ENCODE data around the gene SNIP1. TPM values are rescaled to one million over a fixed set of nuclear protein-coding genes. Genes with fewer than 3 reads are reported as not detected.
"Not testable (repeated sequence)": the region's sequence is repeated elsewhere in the genome, so short reads cannot be mapped to it uniquely, and the experiment has no call there.

The SNIP1 gene
- total RNA-seq, 3 donors from 2014 or later = 16.8 to 22.5 (median 21.3) TPM

DNA sequence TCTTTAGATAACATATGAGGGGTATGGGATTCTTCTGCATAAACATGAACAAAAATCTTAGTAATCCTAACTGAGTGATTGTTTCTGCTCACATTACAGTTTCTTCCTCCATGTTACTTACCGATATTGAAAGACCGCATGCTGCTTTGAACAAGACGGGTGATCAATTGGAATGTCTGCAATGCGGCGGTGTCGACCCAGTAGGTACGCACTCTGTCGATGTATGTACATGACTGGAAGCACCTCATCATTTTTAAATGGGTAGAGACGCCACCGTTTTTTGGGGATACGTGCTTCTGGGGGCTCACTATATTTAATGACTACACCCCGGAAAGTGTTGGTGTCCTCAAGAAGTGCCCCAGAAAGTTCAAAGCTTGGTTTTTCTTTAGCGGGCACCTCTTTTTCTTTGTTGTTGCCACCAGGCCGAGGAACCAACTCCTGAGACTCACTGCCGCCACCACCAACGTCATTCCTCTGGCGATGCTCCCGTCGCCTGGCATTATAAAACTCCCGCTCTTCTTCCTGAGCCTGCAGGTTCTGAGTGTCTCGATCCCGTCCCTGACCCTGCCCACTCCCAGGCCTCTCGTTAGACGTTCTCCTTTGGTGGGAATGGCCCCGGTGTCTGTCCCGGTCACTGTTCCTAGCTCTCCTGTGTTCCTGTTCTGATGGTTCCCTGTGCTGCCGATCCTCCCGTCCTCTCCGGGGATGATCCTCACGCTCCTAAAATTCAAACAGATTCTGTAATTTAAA is 13.9 kb downstream of the SNIP1 start:
- DNase-seq (no peak), ATAC-seq (no peak)
- no peaks in the 10 kb centered on the region for H3K4me1 ChIP-seq (ENCODE audit: low read depth)
- intact Hi-C loops (cut with DNase I, micrococcal nuclease) = no loop called here
- H3K4me3 ChIP-seq = no peak overlapping the region
- H3K36me3 ChIP-seq (ENCODE audit: low read depth) = peaks cover 5% of the 10 kb centered on the region
- TF ChIP-seq, protein P1, sequence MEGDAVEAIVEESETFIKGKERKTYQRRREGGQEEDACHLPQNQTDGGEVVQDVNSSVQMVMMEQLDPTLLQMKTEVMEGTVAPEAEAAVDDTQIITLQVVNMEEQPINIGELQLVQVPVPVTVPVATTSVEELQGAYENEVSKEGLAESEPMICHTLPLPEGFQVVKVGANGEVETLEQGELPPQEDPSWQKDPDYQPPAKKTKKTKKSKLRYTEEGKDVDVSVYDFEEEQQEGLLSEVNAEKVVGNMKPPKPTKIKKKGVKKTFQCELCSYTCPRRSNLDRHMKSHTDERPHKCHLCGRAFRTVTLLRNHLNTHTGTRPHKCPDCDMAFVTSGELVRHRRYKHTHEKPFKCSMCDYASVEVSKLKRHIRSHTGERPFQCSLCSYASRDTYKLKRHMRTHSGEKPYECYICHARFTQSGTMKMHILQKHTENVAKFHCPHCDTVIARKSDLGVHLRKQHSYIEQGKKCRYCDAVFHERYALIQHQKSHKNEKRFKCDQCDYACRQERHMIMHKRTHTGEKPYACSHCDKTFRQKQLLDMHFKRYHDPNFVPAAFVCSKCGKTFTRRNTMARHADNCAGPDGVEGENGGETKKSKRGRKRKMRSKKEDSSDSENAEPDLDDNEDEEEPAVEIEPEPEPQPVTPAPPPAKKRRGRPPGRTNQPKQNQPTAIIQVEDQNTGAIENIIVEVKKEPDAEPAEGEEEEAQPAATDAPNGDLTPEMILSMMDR (IDR thresholded peaks at IDR 0.05) = no peak
- H3K9me3 ChIP-seq = no peaks in the 10 kb centered on the region

DNA sequence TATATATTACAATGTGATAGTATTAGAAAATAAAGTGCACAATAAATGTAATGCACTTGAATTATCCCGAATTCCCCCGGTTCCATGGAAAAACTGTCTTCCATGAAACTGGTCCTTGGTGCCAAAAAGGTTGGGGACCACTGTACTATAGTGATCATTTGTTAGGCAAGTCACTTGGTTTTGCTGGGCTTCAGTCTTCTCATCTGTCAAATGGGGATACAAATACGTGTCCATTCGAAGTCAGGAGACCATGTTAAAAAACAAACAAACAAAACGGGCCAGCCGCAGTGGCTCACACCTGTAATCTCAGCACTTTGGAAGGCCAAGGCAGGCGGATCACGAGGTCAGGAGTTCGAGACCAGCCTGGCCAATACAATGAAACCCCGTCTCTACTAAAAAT is 14.9 kb downstream of the SNIP1 start:
- intact Hi-C loops (cut with DNase I, micrococcal nuclease); H3K4me3 ChIP-seq; ATAC-seq; DNase-seq; H3K36me3 ChIP-seq (ENCODE audit: low read depth); H3K9me3 ChIP-seq; H3K4me1 ChIP-seq (ENCODE audit: low read depth): not testable (repeated sequence)

DNA sequence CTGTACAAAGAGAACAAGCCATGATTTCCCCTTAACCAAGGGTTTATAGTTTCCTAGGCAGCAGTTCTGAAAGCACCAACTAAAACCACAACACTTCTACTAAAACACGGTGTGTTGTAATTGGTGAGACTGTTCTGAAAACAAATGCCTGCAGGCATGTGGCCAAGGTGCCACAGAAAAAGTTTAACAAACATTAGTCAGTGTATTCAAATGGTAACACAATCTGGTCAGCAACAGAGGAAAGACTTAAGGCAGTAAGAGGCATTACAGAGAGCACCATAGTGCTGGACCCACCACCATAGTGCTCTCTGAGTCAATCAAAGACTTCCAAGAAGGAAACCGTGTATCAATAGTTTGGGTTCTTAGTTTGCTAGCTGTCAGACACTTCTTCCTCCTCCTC is 16.7 kb downstream of the SNIP1 start:
- intact Hi-C loops (cut with DNase I, micrococcal nuclease) = no loop called here
- H3K4me3 ChIP-seq = no peak overlapping the region
- ATAC-seq (no peak), DNase-seq (no peak)
- TF ChIP-seq, protein P1 (IDR thresholded peaks at IDR 0.05) = no peak
- no peaks in the 10 kb centered on the region for H3K9me3 ChIP-seq
- H3K36me3 ChIP-seq (ENCODE audit: low read depth) = peaks cover 5% of the 10 kb centered on the region
- H3K4me1 ChIP-seq (ENCODE audit: low read depth) = no peaks in the 10 kb centered on the region

DNA sequence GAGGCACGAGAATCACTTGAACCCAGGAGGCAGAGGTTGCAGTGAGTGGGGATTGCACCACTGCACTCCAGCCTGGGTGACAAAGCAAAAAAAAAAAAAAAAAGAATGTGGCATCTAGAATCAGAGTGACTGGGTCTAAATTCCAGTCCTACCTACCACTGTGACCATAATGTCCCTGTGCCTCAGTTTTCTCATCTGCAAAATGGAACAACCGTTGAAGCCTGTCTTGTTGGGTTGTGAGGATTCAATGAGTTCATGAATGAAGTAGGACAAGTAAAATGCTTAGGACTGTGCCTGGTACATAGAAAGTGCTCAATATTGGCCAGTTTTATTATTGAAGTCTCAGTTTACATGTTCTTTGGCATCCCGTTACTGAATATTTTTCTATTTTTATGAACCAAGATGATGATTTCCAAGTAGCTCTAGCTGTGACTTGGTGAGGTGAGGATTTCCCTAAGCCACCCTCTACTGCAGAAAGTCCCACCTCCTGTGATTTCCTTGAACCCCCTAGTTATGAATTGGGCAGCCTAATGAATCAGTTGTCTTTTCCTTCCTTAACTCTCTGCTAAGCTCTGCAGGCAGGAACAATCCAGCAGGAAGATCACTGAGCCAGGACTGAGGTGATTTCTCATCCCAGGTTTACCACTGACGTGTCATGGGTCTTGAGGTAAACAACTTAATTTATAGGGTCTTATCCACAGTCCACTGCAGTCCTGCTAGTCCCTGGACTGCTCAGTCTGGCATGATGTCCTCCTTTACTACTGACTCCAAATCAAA is 20.6 kb downstream of the SNIP1 start:
- Histone ChIP-seq H3K4me3 (no peak overlapping the region), H3K9me3 (no peaks in the 10 kb centered on the region), H3K36me3 (ENCODE audit: low read depth) (no peaks in the 10 kb centered on the region), H3K4me1 (ENCODE audit: low read depth) (no peaks in the 10 kb centered on the region)
- DNase-seq (no peak), ATAC-seq (no peak)
- TF ChIP-seq, protein P1 (IDR thresholded peaks at IDR 0.05) = no peak
- intact Hi-C loops (cut with DNase I, micrococcal nuclease) = no loop called here

DNA sequence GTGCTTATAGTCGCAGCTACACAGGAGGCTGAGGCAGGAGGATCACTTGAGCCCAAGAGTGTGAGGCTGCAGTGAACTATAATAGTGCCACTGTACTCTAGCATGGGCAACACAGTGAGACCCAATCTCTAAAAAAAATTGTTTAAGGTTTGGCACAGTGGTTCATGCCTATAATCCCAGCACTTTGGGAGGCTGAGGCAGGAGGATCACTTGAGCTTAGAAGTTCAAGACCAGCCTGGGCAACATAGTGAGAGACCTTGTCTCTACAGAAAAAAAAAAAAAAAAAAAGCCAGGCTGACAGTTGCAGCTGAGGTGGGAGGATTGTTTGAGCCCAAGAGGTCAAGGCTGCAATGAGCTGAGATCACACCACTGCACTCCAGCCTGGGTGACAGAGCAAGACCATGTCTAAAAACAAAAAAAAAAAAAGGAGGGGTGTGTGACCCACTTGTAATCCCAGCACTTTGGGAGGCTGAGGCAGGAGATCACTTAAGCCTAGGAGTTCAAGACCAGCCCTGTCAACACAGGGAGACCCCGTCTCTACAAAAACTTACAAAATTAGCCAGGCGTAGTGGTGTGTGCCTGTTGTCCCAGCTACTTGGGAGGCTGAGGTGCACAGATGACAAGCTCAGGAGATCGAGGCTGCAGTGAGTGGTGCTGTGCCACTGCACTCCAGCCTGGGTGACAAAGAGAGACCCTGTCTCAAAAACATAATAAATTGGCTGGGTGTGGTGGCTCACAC is 21.5 kb downstream of the SNIP1 start:
- ATAC-seq; H3K9me3 ChIP-seq; H3K4me1 ChIP-seq (ENCODE audit: low read depth); H3K4me3 ChIP-seq; DNase-seq; intact Hi-C loops (cut with DNase I, micrococcal nuclease); H3K36me3 ChIP-seq (ENCODE audit: low read depth): not testable (repeated sequence)

DNA sequence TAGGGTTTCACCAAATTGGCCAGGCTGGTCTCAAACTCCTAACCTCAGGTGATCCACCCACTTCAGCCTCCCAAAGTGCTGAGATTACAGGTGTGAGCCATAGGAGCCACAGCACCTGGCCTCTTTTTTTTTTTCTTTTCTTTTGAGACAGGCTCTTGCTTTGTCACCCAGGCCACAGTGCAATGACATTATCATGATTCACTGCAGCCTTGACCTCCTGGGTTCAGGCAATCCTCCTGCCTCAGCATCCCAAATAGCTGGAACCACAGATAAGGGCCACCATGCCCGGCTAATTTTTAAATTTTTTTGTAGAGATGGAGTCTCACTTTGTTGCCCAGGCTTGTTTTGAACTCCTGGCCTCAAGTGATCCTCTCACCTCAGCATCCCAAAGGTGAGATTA is 24.2 kb downstream of the SNIP1 start:
- H3K4me1 ChIP-seq (ENCODE audit: low read depth); H3K9me3 ChIP-seq; ATAC-seq; H3K4me3 ChIP-seq; intact Hi-C loops (cut with DNase I, micrococcal nuclease); H3K36me3 ChIP-seq (ENCODE audit: low read depth); DNase-seq: not testable (repeated sequence)

DNA sequence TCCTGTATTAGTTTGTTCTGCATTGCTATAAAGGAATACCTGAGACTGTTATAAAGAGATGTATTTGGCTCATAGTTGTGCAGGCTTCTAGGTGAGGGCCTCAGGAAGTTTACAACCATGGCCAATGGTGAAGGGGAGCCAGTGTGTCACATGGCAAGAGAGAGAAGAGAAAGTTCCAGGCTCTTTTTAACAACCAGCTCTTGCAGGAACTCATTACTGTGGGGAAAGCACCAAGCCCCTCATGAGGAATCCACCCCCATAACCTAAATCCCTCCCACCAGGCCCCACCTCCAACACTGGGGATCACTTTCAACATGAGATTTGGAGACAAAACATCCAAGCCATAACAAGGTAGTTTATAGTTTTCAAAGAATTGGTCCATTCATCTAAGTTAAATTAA is 34.5 kb downstream of the SNIP1 start:
- TF ChIP-seq, protein P1 (IDR thresholded peaks at IDR 0.05) = no peak
- Histone ChIP-seq H3K36me3 (ENCODE audit: low read depth) (no peaks in the 10 kb centered on the region), H3K4me3 (no peak overlapping the region), H3K9me3 (no peaks in the 10 kb centered on the region), H3K4me1 (ENCODE audit: low read depth) (no peaks in the 10 kb centered on the region)
- intact Hi-C loops (cut with DNase I, micrococcal nuclease) = no loop called here
- ATAC-seq (no peak), DNase-seq (no peak)

DNA sequence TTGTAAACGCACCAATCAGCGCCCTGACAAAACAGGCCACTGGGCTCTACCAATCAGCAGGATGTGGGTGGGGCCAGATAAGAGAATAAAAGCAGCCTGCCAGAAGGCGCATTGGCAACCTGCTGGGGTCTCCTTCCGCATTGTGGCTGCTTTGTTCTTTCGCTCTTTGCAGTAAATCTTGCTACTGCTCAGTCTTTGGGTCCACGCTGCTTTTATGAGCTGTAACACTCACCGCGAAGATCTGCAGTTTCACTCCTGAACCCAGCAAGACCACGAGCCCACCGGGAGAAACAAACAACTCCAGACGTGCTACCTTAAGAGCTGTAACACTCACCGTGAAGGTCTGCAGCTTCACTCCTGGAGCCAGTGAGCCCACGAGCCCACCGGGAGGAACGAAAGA is 35.2 kb downstream of the SNIP1 start:
- DNase-seq; intact Hi-C loops (cut with DNase I, micrococcal nuclease); H3K4me3 ChIP-seq: not testable (repeated sequence)

DNA sequence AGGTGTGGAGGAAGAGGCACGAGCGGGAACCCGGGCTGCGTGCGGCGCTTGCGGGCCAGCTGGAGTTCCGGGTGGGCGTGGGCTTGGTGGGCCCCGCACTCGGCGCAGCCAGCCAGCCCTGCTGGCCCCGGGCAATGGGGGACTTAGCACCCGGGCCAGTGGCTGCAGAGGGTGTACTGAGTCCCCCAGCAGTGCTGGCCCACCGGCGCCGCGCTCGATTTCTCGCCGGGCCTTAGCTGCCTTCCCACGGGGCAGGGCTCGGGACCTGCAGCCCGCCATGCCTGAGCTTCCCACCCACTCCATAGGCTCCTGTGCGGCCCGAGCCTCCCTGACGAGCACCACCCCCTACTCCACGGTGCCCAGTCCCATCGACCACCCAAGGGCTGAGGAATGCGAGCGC is 35.9 kb downstream of the SNIP1 start:
- ATAC-seq; H3K4me3 ChIP-seq; DNase-seq; H3K36me3 ChIP-seq (ENCODE audit: low read depth); H3K9me3 ChIP-seq; intact Hi-C loops (cut with DNase I, micrococcal nuclease); H3K4me1 ChIP-seq (ENCODE audit: low read depth): not testable (repeated sequence)

More for the DNA sequence above, 35.2 kb downstream of the SNIP1 start:
- not testable (repeated sequence) for H3K36me3 ChIP-seq (ENCODE audit: low read depth); H3K4me1 ChIP-seq (ENCODE audit: low read depth); ATAC-seq; H3K9me3 ChIP-seq
